HG03060 (cell line): ENCODE results near the gene CHMP1A.

ENCODE experiments used
- ATAC-seq: cut with Tn5 transposase; IDR thresholded peaks from one replicate; pipeline ENCODE4 v1.9.1; 2021; ENCODE audit warnings: low read depth, moderate number of reproducible peaks; ENCODE audit not compliant: unreplicated experiment

Gene CHMP1A

GRCh38 chr16:89607937-89608740 is 49.4 kb downstream of the CHMP1A start:
- ATAC-seq = no peak

GRCh38 chr16:89607453-89607852 is 50.1 kb downstream of the CHMP1A start:
- no peak for ATAC-seq

GRCh38 chr16:89606006-89606405 is 51.5 kb downstream of the CHMP1A start:
- no peak for ATAC-seq

GRCh38 chr16:89605186-89605970 is 52.1 kb downstream of the CHMP1A start:
- ATAC-seq = no peak

- no peak for ATAC-seq
Measured at GRCh38 chr16:89604764-89605163, 52.7 kb downstream of the CHMP1A start.

GRCh38 chr16:89602952-89603590 is 54.4 kb downstream of the CHMP1A start:
- ATAC-seq = no peak

GRCh38 chr16:89602273-89602951 is 55.1 kb downstream of the CHMP1A start:
- ATAC-seq = no peak

GRCh38 chr16:89601906-89602272 is 55.6 kb downstream of the CHMP1A start:
- no peak for ATAC-seq

- ATAC-seq = no peak
Measured at GRCh38 chr16:89600956-89601355, 56.6 kb downstream of the CHMP1A start.

GRCh38 chr16:89600427-89600826 is 57.1 kb downstream of the CHMP1A start:
- no peak for ATAC-seq

- ATAC-seq = no peak
Measured at GRCh38 chr16:89599902-89600301, 57.6 kb downstream of the CHMP1A start.

GRCh38 chr16:89599451-89599858 is 58.1 kb downstream of the CHMP1A start:
- ATAC-seq = no peak

GRCh38 chr16:89598199-89598598 is 59.3 kb downstream of the CHMP1A start:
- ATAC-seq = no peak

GRCh38 chr16:89596957-89597649 is 60.4 kb downstream of the CHMP1A start:
- no peak for ATAC-seq

GRCh38 chr16:89596061-89596689 is 61.3 kb downstream of the CHMP1A start:
- no peak for ATAC-seq

GRCh38 chr16:89595330-89596060 is 62.0 kb downstream of the CHMP1A start:
- no peak for ATAC-seq
